ENCODE measurements around the gene THSD4.

Gene THSD4

GRCh38 chr15:71219645-71220044, 104.4 kb downstream of the THSD4 start:
- H3K27ac ChIP-seq: peak overlapping the region; percentile 71; the same call in 1 of the 2 replicates
- TF ChIP-seq CTCF (conservative IDR thresholded peaks at IDR 0.05): no peak

GRCh38 chr15:71220828-71221227, 105.6 kb downstream of the THSD4 start:
- no peak overlapping the region for H3K27ac ChIP-seq

GRCh38 chr15:71221417-71221816, 106.1 kb downstream of the THSD4 start:
- no peak overlapping the region for H3K27ac ChIP-seq
- no peak for TF ChIP-seq CTCF (conservative IDR thresholded peaks at IDR 0.05)

More at GRCh38 chr15:71220828-71221227, 105.6 kb downstream of the THSD4 start:
- no peak for TF ChIP-seq CTCF (conservative IDR thresholded peaks at IDR 0.05)

GRCh38 chr15:71223516-71223915, 108.2 kb downstream of the THSD4 start:
- H3K27ac ChIP-seq: no peak overlapping the region
- no peak for TF ChIP-seq CTCF (conservative IDR thresholded peaks at IDR 0.05)

GRCh38 chr15:71224024-71224423, 108.8 kb downstream of the THSD4 start:
- TF ChIP-seq CTCF (conservative IDR thresholded peaks at IDR 0.05): no peak
- H3K27ac ChIP-seq: no peak overlapping the region

GRCh38 chr15:71225851-71226250, 110.6 kb downstream of the THSD4 start:
- H3K27ac ChIP-seq: no peak overlapping the region
- no peak for TF ChIP-seq CTCF (conservative IDR thresholded peaks at IDR 0.05)

GRCh38 chr15:71226536-71227455, 111.5 kb downstream of the THSD4 start:
- no peak for TF ChIP-seq CTCF (conservative IDR thresholded peaks at IDR 0.05)
- H3K27ac ChIP-seq: no peak overlapping the region

Data from VCaP (cell line).